ENCODE results near the gene ZFP62. TPM values are rescaled to one million over a fixed set of nuclear protein-coding genes. Genes with fewer than 3 reads are reported as not detected.

The ZFP62 gene
- total RNA-seq, 1 experiment from 2014 or later, result 34.4 TPM

- ChIA-PET POLR2A (no interaction called here), CTCF (no interaction called here)
- Mint-ChIP-seq H3K9me3 (ENCODE audit: unreplicated experiment) (no peaks in the 10 kb centered on the region), H3K27ac (ENCODE audit: unreplicated experiment) (no peak overlapping the region), H3K4me3 (ENCODE audit: unreplicated experiment) (no peak overlapping the region), H3K36me3 (ENCODE audit: insufficient read depth, unreplicated experiment) (peaks cover 11% of the 10 kb centered on the region), H3K27me3 (ENCODE audit: insufficient read depth, unreplicated experiment) (no peaks in the 10 kb centered on the region), H3K4me1 (ENCODE audit: low read depth, unreplicated experiment) (no peaks in the 10 kb centered on the region)
- TF ChIP-seq CTCF (IDR thresholded peaks at IDR 0.05; ENCODE audit: insufficient read depth in 1 of 2, low read depth in 1 of 2, low read length in 1 of 2, severe bottlenecking in 1 of 2, unreplicated experiment in 1 of 2), result no peak
- no peaks in the 10 kb centered on the region for H3K27me3 ChIP-seq (replicated peaks; ENCODE audit: control insufficient read depth, insufficient read depth, low read length)
- intact Hi-C loops (cut with micrococcal nuclease; ENCODE audit: unreplicated experiment), result no loop called here
- no TSS peak for BruUV-seq (replicated peaks)
- no peak for DNase-seq
- H3K9me3 ChIP-seq, result no peaks in the 10 kb centered on the region
- no peak overlapping the region for H3K4me3 ChIP-seq (ENCODE audit: low read depth, low read length)
- H3K36me3 ChIP-seq (ENCODE audit: control insufficient read depth, insufficient read depth, low read length), result no peaks in the 10 kb centered on the region
- H3K4me1 ChIP-seq, result no peaks in the 10 kb centered on the region
These were observed 21.1 kb downstream of the ZFP62 start for GRCh38 chr5:180839935-180840334.

DNA sequence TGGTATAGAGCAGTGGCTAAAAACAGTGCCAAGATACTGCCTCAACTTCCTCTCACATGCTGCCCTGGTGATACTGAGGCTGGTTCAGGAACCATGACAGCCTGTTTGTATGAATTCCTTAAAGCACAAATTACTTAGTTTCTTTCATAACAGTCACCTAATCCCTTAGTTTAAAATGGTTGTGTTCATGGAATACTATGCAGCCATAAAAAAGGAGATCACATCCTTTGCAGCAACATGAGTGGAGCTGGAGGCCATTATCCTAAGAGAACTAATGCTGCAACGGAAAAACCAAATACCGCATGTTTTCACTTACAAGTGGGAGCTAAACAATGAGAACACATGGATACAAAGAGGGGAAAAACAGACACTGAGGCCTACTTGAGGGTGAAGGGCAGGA lies 21.8 kb downstream of the ZFP62 start:
- no peaks in the 10 kb centered on the region for H3K27me3 ChIP-seq (replicated peaks; ENCODE audit: control insufficient read depth, insufficient read depth, low read length)
- H3K4me1 ChIP-seq, result no peaks in the 10 kb centered on the region
- H3K36me3 Mint-ChIP-seq (ENCODE audit: insufficient read depth, unreplicated experiment), result peaks cover 11% of the 10 kb centered on the region
- no peak overlapping the region for H3K4me3 Mint-ChIP-seq (ENCODE audit: unreplicated experiment)
- CTCF ChIA-PET, result no interaction called here
- POLR2A ChIA-PET, result no interaction called here
- no peak overlapping the region for H3K27ac Mint-ChIP-seq (ENCODE audit: unreplicated experiment)
- H3K4me1 Mint-ChIP-seq (ENCODE audit: low read depth, unreplicated experiment), result no peaks in the 10 kb centered on the region
- no peak overlapping the region for H3K4me3 ChIP-seq (ENCODE audit: low read depth, low read length)
- intact Hi-C loops (cut with micrococcal nuclease; ENCODE audit: unreplicated experiment), result no loop called here
- no peaks in the 10 kb centered on the region for H3K36me3 ChIP-seq (ENCODE audit: control insufficient read depth, insufficient read depth, low read length)
- H3K9me3 ChIP-seq, result no peaks in the 10 kb centered on the region
- no peaks in the 10 kb centered on the region for H3K27me3 Mint-ChIP-seq (ENCODE audit: insufficient read depth, unreplicated experiment)
- no peaks in the 10 kb centered on the region for H3K9me3 Mint-ChIP-seq (ENCODE audit: unreplicated experiment)
- no TSS peak for BruUV-seq (replicated peaks)
- DNase-seq, result no peak
- TF ChIP-seq CTCF (IDR thresholded peaks at IDR 0.05; ENCODE audit: insufficient read depth in 1 of 2, low read depth in 1 of 2, low read length in 1 of 2, severe bottlenecking in 1 of 2, unreplicated experiment in 1 of 2), result no peak

DNA sequence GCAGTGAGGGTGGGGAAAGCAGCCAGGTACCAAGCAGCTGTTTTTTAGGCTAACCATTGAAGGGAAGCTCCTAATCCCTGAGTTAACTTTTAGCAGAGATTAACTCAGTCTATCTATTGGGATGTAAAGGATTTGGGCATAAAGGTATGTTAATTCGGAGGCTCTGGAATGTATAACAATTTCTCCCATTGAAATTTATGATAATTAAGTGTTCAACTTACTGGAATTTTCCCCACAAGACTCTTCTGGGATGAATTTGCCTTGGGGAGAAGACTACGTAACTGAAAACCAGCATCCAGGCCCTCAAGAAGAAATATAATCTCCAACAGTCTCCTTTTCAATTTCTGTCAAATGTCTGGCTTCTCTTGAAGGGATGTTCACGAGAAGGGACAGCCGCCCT lies 23.6 kb downstream of the ZFP62 start:
- H3K9me3 Mint-ChIP-seq (ENCODE audit: unreplicated experiment), result no peaks in the 10 kb centered on the region
- Histone ChIP-seq H3K4me3 (ENCODE audit: low read depth, low read length) (no peak overlapping the region), H3K27me3 (replicated peaks; ENCODE audit: control insufficient read depth, insufficient read depth, low read length) (no peaks in the 10 kb centered on the region), H3K9me3 (no peaks in the 10 kb centered on the region), H3K4me1 (no peaks in the 10 kb centered on the region), H3K36me3 (ENCODE audit: control insufficient read depth, insufficient read depth, low read length) (no peaks in the 10 kb centered on the region)
- no peaks in the 10 kb centered on the region for H3K27me3 Mint-ChIP-seq (ENCODE audit: insufficient read depth, unreplicated experiment)
- BruUV-seq (replicated peaks), result no TSS peak
- intact Hi-C loops (cut with micrococcal nuclease; ENCODE audit: unreplicated experiment), result no loop called here
- ChIA-PET POLR2A (no interaction called here), CTCF (no interaction called here)
- H3K4me3 Mint-ChIP-seq (ENCODE audit: unreplicated experiment), result no peak overlapping the region
- H3K36me3 Mint-ChIP-seq (ENCODE audit: insufficient read depth, unreplicated experiment), result peaks cover 11% of the 10 kb centered on the region
- DNase-seq, result no peak
- H3K4me1 Mint-ChIP-seq (ENCODE audit: low read depth, unreplicated experiment), result no peaks in the 10 kb centered on the region
- TF ChIP-seq CTCF (IDR thresholded peaks at IDR 0.05; ENCODE audit: insufficient read depth in 1 of 2, low read depth in 1 of 2, low read length in 1 of 2, severe bottlenecking in 1 of 2, unreplicated experiment in 1 of 2), result no peak
- no peak overlapping the region for H3K27ac Mint-ChIP-seq (ENCODE audit: unreplicated experiment)

Data from Caco-2 (cell line).